Measurements from ENCODE around the gene C11orf52. TPM values are rescaled to one million over a fixed set of nuclear protein-coding genes. Genes with fewer than 3 reads are reported as not detected.
"Not testable (repeated sequence)": the region's sequence is repeated elsewhere in the genome, so short reads cannot be mapped to it uniquely, and the experiment has no call there.

The C11orf52 gene
- total RNA-seq, 2 donors from 2014 or later: not detected

DNA sequence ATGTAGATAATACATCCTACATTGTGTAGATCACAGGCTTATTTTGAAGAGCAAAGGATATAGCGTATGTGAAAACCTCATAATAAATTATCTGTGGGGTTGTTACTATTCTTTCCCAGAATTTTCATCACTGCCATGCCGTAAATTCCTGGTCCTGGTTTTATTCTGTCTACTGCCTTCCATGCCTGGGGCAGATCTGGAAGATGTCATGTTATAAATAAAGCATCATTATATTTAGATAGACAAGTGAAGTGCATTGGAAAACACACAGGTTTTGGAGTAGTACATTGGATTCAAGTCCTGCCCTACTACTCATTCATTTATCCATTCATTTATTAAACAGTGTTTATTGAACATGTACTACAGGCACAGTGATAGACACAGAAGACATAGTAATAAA, 2.2 kb downstream of the C11orf52 start:
- no peaks in the 10 kb centered on the region for H3K9me3 ChIP-seq (ENCODE audit: control insufficient read depth, low read length, poor library complexity, severe bottlenecking)
- peaks cover 41% of the 10 kb centered on the region for H3K27me3 Mint-ChIP-seq
- H3K4me1 Mint-ChIP-seq: peaks cover 5% of the 10 kb centered on the region
- H3K27ac Mint-ChIP-seq: no peak overlapping the region
- H3K4me3 Mint-ChIP-seq: no peak overlapping the region
- ATAC-seq: no peak
- DNase-seq: no peak
- H3K36me3 Mint-ChIP-seq (ENCODE audit: low read depth): peaks cover 6% of the 10 kb centered on the region

DNA sequence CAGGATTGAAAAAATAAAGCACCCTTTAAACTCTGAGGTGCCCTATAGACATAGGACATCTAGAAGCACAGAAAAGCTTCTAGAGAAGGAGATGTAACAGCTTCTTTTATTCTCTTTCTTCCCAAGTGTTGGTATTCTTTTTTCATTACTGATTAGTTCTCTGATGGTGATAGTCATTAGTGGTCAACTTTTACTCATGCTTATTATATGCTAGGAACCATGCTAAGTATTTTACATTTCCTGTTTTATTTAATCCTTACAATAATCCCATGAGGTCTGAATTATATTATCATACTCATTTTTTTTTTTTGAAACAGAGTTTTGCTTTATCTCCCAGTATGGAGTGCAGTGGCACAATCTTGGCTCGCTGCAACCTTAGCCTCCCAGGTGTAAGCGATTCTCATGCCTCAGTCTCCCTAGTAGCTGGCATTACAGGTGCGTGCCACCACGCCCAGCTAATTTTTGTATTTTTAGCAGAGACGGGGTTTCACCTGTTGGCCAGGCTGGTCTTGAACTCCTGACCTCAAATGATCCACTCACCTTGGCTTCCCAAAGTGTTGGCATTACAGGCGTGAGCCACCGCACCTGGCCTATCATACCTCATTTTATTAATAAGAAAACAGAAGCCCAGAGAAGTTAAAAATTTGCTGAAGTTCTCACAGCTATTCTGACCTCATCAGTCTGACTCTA, 3.0 kb downstream of the C11orf52 start:
- H3K4me3 Mint-ChIP-seq: no peak overlapping the region
- H3K27ac Mint-ChIP-seq: no peak overlapping the region
- DNase-seq (no peak), ATAC-seq (no peak)
- H3K27me3 Mint-ChIP-seq: peaks cover 33% of the 10 kb centered on the region
- H3K4me1 Mint-ChIP-seq: peaks cover 6% of the 10 kb centered on the region
- no peaks in the 10 kb centered on the region for H3K9me3 ChIP-seq (ENCODE audit: control insufficient read depth, low read length, poor library complexity, severe bottlenecking)
- H3K36me3 Mint-ChIP-seq (ENCODE audit: low read depth): peaks cover 4% of the 10 kb centered on the region

DNA sequence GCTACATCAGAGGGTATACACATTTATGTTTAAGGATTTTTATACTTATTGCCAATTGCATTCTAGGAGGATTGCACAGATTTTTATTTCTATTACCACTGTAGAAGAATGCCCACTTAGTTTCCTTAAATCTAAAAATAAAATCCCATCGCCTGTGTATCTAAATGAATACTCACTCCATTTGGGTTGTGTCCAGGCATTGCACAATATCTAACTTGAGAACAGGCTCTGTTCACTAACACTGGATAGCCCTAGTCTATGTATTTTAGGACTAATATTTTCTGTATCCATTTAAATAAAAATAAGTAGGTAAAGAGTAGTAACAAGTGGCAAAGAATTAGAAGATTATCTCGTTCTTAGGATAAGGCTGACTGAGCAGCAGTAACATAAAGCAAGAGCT, 4.1 kb downstream of the C11orf52 start:
- no peak overlapping the region for H3K27ac Mint-ChIP-seq
- DNase-seq (no peak), ATAC-seq (no peak)
- H3K4me1 Mint-ChIP-seq: peaks cover 11% of the 10 kb centered on the region
- no peaks in the 10 kb centered on the region for H3K36me3 Mint-ChIP-seq (ENCODE audit: low read depth)
- no peak overlapping the region for H3K4me3 Mint-ChIP-seq
- peaks cover 25% of the 10 kb centered on the region for H3K27me3 Mint-ChIP-seq
- no peaks in the 10 kb centered on the region for H3K9me3 ChIP-seq (ENCODE audit: control insufficient read depth, low read length, poor library complexity, severe bottlenecking)

DNA sequence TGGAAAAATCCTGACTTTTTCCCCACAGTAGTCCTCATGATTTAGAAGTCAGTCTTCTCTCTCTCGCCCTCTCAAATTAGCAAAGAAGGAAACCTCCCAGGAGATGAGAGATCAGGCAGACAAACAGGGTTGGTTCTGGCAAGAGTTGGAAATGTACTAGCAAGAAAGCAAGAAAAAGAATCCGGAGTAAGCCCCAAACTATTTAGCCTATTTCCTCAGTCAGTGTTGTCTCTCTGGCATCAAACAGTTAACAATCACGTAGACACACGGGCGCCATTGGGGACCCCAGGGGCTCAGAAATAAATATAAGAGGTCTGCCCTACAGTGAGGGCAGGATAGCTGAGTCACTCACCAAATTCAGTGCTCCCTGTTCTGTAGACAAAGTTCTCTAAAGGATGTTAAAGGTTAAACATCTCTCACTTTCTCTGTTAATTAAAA, 4.7 kb downstream of the C11orf52 start:
- no peak for ATAC-seq

DNA sequence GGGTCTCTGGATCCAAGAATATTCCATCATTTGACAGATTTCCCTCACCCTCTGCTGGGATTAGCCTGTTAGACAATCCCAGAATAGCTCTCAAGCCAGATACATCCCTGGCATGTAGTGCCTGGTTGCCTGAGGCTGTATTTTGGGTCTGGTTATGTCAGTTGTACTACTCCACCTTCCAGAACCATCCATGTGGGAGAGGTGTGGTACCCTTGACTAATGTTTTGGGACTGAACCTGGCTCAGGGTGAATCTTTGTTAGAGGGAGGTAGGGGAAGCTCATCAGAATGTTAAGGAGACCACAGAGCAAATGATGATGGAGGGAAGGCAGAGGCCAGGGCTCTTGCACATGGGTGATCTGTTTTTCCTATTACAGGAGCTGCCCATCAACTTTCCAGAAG, 5.2 kb downstream of the C11orf52 start:
- ATAC-seq (no peak), DNase-seq (no peak)
- Mint-ChIP-seq H3K4me3 (no peak overlapping the region), H3K27me3 (peaks cover 21% of the 10 kb centered on the region), H3K4me1 (peaks cover 11% of the 10 kb centered on the region), H3K36me3 (ENCODE audit: low read depth) (no peaks in the 10 kb centered on the region), H3K27ac (no peak overlapping the region)
- H3K9me3 ChIP-seq (ENCODE audit: control insufficient read depth, low read length, poor library complexity, severe bottlenecking): no peaks in the 10 kb centered on the region

More for the DNA sequence above, 4.7 kb downstream of the C11orf52 start:
- Mint-ChIP-seq H3K4me1 (peaks cover 11% of the 10 kb centered on the region), H3K27me3 (peaks cover 25% of the 10 kb centered on the region), H3K4me3 (no peak overlapping the region), H3K27ac (no peak overlapping the region), H3K36me3 (ENCODE audit: low read depth) (no peaks in the 10 kb centered on the region)
- no peaks in the 10 kb centered on the region for H3K9me3 ChIP-seq (ENCODE audit: control insufficient read depth, low read length, poor library complexity, severe bottlenecking)
- DNase-seq: no peak

DNA sequence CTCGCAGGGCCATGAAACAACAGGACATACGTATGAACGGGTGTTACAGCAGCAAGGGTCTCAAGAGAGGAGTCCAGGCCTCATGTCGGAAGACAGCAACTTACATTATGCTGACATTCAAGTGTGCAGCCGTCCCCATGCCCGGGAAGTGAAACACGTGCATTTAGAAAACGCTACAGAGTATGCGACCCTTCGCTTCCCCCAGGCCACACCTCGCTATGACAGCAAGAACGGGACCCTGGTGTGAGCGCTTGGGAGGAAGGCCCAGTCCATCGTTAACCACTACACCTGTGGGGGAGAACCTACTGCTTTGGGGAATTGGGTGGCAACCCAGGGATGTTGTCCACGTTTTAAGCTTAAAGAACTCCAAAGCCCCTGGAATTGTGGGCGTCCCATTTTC, 7.2 kb downstream of the C11orf52 start:
- H3K4me1 Mint-ChIP-seq: peaks cover 11% of the 10 kb centered on the region
- H3K36me3 Mint-ChIP-seq (ENCODE audit: low read depth): no peaks in the 10 kb centered on the region
- ATAC-seq: no peak
- no peaks in the 10 kb centered on the region for H3K9me3 ChIP-seq (ENCODE audit: control insufficient read depth, low read length, poor library complexity, severe bottlenecking)
- H3K4me3 Mint-ChIP-seq: peak overlapping the region; percentile 7
- peak overlapping the region; percentile 81 for H3K27ac Mint-ChIP-seq
- no peak for DNase-seq
- peaks cover 8% of the 10 kb centered on the region for H3K27me3 Mint-ChIP-seq

DNA sequence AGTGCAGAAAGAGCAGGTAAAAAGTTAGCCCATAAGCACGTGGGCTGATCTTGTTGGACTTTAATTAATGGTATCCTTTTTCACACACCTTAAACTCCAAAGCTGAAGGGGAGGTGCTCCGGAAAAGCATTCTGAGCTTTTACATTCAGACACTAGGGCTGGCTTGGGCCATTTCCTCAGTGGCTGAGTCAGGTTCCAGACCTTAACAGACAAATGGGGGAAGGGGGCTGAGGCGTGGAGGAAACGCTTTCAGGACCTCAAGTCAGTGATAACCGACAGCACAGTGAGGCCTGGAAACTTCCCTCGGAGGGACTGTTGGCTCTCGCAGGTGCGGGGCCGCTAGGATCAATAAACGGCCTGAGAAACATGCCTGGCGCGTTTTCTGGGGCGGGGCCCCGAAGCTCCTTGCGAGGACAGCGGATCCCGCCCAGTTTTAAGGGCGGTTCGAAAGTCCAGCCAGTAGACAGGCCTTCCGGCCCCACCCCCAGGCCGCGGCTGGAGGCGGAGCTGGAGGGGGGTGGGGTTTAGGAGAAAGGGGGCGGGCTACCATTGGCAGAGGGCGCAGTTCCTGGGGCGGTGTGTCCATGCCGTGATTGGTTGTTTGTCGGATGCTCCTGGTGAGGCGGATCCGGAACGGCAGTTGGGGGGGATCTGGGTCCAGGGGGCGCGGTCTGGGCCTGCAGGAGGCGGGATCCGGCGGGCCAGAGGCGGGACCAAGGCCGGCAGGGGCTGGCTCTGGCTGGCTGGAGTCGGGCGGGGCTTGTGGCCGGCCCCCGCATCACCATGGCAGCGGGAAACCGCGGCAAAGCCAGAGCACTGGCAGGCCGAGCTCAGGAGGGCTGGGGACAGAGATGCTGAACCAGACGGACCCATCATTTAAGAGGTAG, 8.0 kb downstream of the C11orf52 start:
- peaks cover 11% of the 10 kb centered on the region for H3K4me1 Mint-ChIP-seq
- DNase-seq (peak; percentile 90 to 95 (median 91)), ATAC-seq (peak; percentile 92)
- H3K9me3 ChIP-seq (ENCODE audit: control insufficient read depth, low read length, poor library complexity, severe bottlenecking): no peaks in the 10 kb centered on the region
- H3K27ac Mint-ChIP-seq: peak overlapping the region; percentile 81
- peak overlapping the region; percentile 81 for H3K4me3 Mint-ChIP-seq
- peaks cover 5% of the 10 kb centered on the region for H3K27me3 Mint-ChIP-seq
- no peaks in the 10 kb centered on the region for H3K36me3 Mint-ChIP-seq (ENCODE audit: low read depth)

DNA sequence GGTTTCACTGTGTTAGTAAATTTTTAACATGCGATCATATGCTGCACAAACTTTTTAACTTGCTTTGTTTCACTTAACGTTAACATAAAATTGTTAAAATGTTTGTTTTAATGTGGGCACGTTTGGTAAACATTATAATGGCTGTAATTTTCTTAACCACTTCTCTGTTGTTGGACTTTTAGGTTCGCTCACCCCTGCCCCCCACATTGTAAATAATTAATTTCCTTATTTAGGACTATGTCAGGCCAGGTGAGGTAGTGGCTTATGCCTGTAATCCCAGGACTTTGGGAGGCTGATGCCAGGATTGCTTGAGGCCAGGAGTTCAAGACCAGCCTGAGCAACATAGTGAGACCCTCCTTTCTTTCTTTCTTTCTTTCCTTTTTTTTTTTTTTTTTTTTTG, 11.8 kb downstream of the C11orf52 start:
- Mint-ChIP-seq H3K27me3 (peaks cover 6% of the 10 kb centered on the region), H3K4me1 (peaks cover 12% of the 10 kb centered on the region), H3K27ac (no peak overlapping the region), H3K4me3 (no peak overlapping the region), H3K36me3 (ENCODE audit: low read depth) (no peaks in the 10 kb centered on the region)
- no peak for DNase-seq
- ATAC-seq: no peak
- H3K9me3 ChIP-seq (ENCODE audit: control insufficient read depth, low read length, poor library complexity, severe bottlenecking): no peaks in the 10 kb centered on the region

DNA sequence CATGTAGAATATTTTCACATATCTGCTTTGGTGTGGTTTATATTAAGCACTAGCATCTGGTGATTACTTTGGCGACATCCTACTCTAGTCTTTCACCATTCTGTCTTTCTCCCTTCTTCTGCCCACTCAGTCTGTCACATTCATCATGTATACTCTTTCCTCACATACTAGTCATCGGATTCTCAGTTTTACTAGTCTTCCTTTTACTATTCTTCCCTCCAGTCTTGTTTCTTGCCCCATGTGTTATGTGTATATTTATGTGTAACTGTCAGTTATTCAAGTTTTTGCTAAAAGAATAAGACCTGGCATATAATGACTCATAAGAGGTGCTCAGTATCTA, 13.9 kb downstream of the C11orf52 start:
- no peaks in the 10 kb centered on the region for H3K9me3 ChIP-seq (ENCODE audit: control insufficient read depth, low read length, poor library complexity, severe bottlenecking)
- H3K27ac Mint-ChIP-seq: peak overlapping the region; percentile 75
- DNase-seq (no peak), ATAC-seq (no peak)
- H3K4me3 Mint-ChIP-seq: peak overlapping the region; percentile 58
- H3K36me3 Mint-ChIP-seq (ENCODE audit: low read depth): no peaks in the 10 kb centered on the region
- H3K4me1 Mint-ChIP-seq: peaks cover 7% of the 10 kb centered on the region
- H3K27me3 Mint-ChIP-seq: peaks cover 6% of the 10 kb centered on the region

DNA sequence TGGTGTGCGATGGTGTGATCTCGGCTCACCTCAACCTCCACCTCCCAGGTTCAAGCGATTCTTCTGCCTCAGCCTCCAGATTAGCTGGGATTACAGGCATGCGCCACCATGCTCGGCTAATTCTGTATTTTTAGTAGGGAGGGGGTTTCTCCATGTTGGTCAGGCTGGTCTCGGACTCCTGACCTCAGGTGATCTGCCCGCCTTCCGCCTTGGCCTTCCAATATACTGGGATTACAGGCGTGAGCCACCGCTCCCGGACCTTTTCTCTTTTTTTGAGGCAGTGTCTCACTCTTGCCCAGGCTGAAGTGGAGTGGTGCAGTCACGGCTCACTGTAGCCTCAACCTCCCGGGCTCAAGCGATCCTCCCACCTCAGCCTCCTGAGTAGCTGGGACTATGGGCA, 14.5 kb downstream of the C11orf52 start:
- H3K4me3 Mint-ChIP-seq; H3K36me3 Mint-ChIP-seq (ENCODE audit: low read depth); H3K27me3 Mint-ChIP-seq; H3K9me3 ChIP-seq (ENCODE audit: control insufficient read depth, low read length, poor library complexity, severe bottlenecking); ATAC-seq; DNase-seq: not testable (repeated sequence)
- Mint-ChIP-seq H3K4me1 (peaks cover 12% of the 10 kb centered on the region), H3K27ac (peak overlapping the region; percentile 75)

DNA sequence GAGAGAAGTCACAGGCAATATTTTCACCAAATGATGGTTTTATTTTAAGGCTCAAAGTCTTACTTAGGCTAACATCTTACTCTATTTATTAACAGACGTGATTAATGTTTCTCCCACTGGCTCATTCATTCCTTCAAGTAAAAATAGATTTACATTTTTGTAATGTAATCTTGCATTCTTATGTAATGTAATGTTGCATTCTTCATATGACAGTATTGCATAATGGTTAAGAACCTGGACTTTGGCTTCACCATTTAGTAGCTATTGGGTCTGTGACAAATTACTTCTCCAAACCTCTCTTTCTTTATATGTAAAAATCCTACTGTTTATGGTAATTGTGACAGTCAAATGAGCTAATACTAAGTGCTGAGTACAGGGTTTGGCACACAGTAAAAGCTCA, 15.2 kb downstream of the C11orf52 start:
- Mint-ChIP-seq H3K4me1 (peaks cover 19% of the 10 kb centered on the region), H3K27me3 (peaks cover 6% of the 10 kb centered on the region), H3K36me3 (ENCODE audit: low read depth) (no peaks in the 10 kb centered on the region), H3K27ac (no peak overlapping the region), H3K4me3 (no peak overlapping the region)
- no peak for ATAC-seq
- no peak for DNase-seq
- no peaks in the 10 kb centered on the region for H3K9me3 ChIP-seq (ENCODE audit: control insufficient read depth, low read length, poor library complexity, severe bottlenecking)

DNA sequence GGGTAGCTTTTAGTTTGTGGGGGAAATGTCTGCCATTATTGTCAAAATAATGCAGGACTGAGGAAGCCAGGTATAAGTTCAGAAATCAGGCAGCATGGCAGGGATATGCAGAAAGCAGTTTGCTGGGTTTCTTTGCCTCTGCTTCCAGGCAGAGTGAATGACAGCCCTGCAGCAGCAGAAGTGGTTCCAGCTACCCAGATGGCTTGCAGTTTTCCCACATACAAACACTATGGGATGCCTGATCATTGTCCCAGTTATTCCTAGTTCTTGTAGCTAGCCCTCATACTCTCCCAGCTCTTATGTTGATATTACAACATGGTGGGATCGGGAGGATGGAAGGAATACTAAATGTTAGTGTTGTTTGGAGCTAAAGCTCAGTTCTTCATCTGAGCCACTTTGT, 15.6 kb downstream of the C11orf52 start:
- no peaks in the 10 kb centered on the region for H3K36me3 Mint-ChIP-seq (ENCODE audit: low read depth)
- H3K27ac Mint-ChIP-seq: no peak overlapping the region
- ATAC-seq (no peak), DNase-seq (no peak)
- no peaks in the 10 kb centered on the region for H3K9me3 ChIP-seq (ENCODE audit: control insufficient read depth, low read length, poor library complexity, severe bottlenecking)
- peaks cover 21% of the 10 kb centered on the region for H3K4me1 Mint-ChIP-seq
- H3K4me3 Mint-ChIP-seq: no peak overlapping the region
- peaks cover 6% of the 10 kb centered on the region for H3K27me3 Mint-ChIP-seq

DNA sequence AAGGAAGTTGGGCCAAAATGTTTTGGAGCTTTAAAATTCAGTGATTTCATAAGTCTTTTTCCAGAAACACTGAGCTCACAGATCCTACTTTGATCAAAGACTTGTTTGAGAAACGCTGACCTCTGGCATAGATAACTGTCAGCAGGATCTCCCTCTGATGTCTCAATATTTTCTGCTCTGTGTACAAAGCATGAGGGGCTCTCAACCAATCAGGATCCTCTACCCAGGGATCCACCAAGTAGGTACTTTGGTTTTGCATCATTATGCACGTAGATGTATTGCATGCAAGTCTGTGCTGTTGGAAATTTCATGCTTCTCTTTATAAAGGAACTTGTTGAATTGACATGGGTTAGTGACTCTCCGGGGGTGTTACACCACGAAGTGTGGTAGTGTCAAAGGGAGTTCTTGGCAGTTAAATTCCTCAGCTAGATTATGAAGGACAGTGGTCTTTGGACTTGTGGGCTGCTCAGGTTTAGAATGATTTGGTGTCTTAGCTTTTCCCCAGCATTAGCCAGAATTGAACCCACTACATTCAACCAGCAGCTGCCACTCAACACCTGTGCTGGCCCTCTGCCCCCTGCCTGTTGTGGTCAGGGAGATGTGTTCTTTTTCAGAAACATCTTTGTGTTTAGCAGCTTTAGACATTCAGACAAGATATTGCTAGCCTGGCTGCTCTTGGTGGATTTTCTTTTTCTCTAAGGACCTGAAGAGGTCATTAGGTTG, 16.8 kb downstream of the C11orf52 start:
- Mint-ChIP-seq H3K4me1 (peaks cover 21% of the 10 kb centered on the region), H3K27me3 (peaks cover 6% of the 10 kb centered on the region), H3K4me3 (no peak overlapping the region), H3K27ac (no peak overlapping the region), H3K36me3 (ENCODE audit: low read depth) (no peaks in the 10 kb centered on the region)
- ATAC-seq (no peak), DNase-seq (no peak)
- no peaks in the 10 kb centered on the region for H3K9me3 ChIP-seq (ENCODE audit: control insufficient read depth, low read length, poor library complexity, severe bottlenecking)
